Fibroblast of gingiva (primary cell): Measurements from ENCODE around the gene MYOM1.
"Not testable (repeated sequence)": the region's sequence is repeated elsewhere in the genome, so short reads cannot be mapped to it uniquely, and the experiment has no call there.

Experiments used
- DNase-seq: peaks from one replicate; pipeline ENCODE4 v3.0.0-alpha.2; 2011; ENCODE audit warnings: low read depth

The MYOM1 gene

DNA sequence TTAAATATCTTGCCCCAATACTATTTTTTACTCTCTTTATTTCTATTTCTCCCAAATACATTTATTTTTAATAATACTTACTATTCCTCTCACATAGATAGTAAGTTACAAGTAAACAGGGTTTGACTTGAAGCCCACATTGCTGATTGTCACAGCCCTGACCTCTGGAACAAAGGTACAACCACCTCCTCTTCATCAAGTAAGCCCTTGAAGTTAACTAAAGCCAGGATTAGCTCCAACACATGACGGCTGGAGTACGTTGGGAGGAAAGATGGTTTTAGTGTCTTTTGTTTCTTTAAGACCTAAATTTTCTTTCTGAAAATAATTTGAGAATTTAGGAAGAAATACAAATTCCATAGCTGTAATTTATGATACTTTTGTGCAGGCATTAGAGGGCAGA is 949 bp downstream of the MYOM1 start:
- no peak for DNase-seq

- DNase-seq: peak; percentile 3
Observed at GRCh38 chr18:3217948-3218647, 1.7 kb downstream of the MYOM1 start.

DNA sequence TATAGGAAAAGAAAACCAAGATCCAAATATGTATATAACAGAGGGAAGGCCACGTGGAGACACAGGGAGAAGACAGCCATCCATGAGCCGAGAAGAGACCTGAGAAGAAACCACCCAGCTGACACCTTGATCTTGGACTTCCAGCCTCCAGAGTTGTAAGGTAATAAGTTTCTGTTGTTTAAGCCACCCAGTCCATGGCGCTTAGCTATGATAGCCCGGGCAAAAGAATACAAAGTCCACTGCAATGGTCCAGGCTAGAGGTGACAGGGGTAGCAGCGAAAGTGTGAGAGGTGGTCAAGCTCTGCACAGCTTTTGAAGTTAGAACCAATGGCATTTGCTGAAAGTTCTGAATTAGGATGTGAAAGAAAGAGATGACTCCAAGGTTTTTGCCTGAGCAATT is 2.8 kb downstream of the MYOM1 start:
- DNase-seq: no peak

GRCh38 chr18:3214855-3215637 is 4.7 kb downstream of the MYOM1 start:
- no peak for DNase-seq

GRCh38 chr18:3213300-3214059 is 6.3 kb downstream of the MYOM1 start:
- DNase-seq: no peak

- peak; percentile 11 for DNase-seq
Observed at GRCh38 chr18:3212657-3213056, 7.1 kb downstream of the MYOM1 start.

- DNase-seq: peak; percentile 97
Observed at GRCh38 chr18:3211236-3211992, 8.4 kb downstream of the MYOM1 start.

GRCh38 chr18:3209859-3210569 is 9.8 kb downstream of the MYOM1 start:
- no peak for DNase-seq

DNA sequence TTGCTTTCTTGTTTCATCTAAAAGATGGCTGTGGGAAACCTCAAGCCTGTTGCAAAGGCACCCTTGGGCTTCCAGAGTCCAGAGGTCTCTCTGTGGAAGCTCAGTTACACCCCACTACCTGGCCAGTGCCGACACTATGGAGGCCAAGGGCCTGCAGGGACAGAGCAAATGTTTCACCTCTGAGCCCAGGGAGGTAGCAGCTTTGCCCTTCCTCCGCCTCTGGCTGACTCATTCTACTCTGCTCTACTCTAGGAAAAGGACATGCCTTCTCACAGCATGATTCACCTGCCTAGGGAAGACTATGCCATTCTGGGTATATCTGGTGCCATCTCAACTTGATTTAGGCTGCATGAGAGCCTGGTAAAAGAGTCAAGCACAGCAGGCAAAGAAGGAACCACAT is 12.2 kb downstream of the MYOM1 start:
- no peak for DNase-seq

DNA sequence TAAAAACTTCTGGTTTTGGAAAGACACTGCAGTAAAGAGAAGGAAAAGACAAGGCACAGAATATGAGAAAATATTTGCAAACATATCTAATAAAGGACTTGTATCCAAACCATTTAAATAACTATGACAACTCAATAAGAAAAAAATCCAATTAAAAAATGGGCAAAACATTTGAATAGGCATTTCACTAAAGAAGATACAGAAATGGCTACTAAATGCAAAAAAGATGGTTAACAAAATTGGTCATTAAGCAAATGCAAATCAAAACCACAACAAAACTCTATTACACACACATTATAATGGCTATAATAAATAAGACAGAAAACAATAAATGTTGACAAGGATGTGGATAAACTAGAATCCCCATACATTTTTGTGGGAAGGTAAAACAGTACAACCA is 14.5 kb downstream of the MYOM1 start:
- DNase-seq: no peak

DNA sequence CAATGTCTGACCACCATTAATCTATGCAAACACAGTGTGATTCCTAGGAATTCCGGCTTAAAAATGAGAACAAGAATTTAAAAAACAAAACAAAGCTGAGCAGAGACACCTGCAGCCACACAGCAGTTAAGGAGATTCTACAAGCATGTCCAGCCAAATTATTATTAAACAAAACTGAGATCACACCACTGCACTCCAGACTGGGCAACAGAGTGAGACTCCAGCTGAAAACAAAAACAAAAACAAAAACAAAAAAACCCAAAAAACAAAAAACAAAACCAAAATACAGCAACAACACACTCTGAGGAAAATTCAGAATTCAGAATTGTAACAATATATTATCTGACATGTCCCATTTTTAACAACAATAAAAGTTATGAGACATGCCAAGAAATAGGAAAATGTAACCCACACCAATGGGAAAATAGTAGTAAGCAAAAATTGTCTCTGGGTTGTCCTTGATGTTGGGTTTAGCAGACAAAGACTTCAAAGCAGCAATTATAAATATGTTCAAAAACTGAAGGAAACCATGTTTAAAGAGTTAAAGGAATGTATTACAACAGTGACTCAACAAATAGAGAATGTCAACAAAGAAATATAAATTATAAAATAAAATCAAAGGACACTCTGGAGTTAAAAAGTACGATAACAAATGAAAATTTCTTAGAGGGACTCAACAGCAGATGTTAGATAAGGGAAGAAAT is 19.7 kb downstream of the MYOM1 start:
- DNase-seq: no peak

- DNase-seq: not testable (repeated sequence)
Observed at GRCh38 chr18:3198260-3198860, 21.4 kb downstream of the MYOM1 start.

DNA sequence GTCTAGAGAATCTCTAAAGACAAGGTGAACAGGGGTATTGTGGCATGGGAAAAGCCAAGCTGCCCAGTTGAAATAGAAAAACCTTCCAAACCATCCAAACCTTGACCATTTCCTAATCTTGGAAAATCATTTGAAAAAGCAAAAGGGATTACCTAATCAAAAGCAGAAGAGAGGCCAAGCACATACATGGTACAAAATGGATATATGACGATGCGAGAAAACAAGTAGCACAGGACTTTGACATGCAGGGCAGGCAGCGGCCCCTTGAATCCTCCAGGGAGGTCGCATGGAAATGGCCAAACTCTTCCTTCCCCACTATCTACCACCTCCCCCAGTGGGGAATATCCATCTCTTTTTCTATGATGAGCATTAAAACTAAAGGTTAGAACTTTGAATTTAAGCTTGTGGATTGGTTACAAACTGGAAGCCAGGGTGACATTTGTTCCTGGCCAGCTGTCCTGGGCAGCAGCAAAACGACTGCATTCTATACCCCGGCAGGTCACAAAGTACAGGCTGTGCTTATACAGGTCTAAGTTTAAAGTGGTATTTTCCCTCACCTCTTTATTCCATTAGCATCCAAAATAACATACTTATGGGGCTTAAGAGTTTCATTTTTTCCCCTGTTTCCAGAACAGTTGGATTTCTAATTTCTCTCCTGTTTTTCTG is 24.7 kb downstream of the MYOM1 start:
- no peak for DNase-seq

DNA sequence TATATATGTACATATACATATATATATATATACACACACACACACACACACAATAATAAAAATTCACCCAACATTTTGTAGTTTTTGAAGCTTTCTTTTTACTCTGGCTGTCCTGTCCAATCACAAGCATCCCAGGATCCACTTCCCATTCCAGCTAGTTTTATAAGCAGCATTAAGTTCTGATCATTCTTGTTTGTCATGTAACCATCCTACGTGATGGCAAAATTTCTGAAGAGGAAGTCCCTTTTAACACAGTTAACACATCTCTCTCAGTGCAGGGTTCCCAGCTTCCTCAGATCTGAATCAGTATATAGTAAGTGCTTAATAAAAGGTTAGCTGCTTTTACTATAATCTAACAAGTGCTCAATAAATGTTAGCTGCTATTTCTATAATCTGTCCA is 26.4 kb downstream of the MYOM1 start:
- DNase-seq: no peak

GRCh38 chr18:3192752-3193151 is 27.0 kb downstream of the MYOM1 start:
- DNase-seq: no peak

- DNase-seq: no peak
Observed at GRCh38 chr18:3192286-3192685, 27.5 kb downstream of the MYOM1 start.

- no peak for DNase-seq
Observed at GRCh38 chr18:3190610-3191009, 29.2 kb downstream of the MYOM1 start.

DNA sequence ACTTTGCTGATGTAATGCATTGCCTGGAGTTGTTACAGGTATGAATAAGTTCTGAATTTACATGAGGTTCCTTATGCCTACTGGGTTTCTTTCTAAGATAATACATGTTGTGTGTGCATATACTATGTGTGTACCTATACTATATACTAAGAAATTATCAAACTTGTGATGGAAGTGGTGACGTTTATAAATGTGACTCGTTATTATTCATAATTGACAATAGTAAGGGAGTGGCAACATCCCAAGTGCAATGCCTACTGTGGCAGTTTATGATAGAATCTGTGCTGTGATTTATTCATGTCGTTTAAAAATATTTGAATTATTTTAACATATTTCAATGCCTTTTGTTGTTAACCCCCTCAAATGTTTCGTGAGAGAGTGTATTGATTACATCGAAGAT is 29.9 kb downstream of the MYOM1 start:
- no peak for DNase-seq

DNA sequence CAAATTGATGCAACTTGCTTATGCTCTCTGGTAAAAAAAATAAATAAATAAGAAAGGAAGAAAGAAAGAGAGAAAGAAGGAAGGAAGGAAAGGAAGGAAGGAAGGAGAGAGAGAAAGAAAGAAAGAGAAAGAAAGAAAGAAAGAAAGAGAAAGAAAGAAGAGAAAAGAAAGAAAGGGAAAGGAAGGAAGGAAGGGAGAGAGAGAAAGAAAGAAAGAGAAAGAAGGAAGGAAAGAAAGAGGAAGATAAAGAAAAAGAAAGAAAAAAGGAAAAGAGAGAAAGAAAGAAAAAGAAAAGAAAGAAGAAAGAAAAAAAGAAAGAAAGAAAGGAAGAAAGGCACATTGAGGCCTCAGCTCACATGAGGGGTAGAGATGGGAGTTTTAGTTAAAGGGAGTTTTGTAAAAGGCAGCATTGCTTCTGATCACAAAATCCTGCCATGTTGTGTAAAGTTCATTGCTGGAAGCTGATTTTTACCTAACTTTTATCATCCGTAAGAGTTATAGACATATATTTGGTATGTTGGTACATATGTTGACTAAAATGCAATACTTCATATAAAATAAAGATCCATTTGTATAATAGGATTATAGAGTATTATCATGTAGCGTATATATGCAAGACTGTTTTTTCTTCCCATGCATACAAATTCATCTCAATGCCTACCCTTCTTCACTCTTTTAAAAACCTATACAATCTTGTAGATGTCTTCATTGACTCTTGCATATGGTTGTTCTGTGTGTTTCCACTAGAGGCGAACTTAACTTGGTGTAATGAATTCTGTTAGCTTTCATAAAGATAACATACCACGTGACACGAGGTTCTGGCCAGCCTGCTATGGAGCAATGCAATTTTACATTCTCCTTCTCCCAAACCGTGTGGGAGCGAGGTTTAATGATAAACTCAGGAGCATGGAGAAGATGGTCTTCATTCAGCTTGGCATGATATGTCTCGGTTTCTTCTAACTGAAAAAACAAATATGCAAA is 32.8 kb downstream of the MYOM1 start:
- no peak for DNase-seq
